ENCODE results near the gene DUOXA2.

The DUOXA2 gene

DNA sequence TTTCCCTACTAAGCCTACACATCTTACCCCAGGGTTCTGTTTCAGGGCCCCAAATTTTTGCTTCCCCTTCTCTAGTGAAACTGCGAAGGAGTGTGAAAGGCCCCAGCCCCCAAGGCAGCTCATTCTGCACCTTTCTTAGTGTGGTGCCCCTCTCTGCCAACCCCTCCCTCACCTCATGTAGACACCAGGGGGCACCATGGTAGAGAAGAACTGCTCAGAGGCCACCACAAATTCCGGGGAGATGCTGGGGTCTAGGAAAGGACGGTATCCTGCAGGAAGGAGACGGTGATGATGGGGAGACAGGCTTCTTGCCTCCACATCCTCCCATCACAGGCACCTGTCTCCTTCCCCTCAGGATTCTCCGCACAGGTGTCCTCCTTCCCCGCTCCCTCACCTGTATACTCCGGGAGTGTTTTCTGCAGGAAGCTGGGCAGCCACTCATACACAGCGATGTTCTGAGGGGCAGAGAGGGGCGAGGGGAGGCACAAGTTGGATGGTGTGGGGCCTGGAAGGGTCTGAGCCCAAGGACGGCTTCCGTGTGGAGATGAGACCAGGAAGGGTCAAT is 3.8 kb upstream of the DUOXA2 start:
- no peak for ATAC-seq

GRCh38 chr15:45111390-45112142 is 2.6 kb upstream of the DUOXA2 start:
- ATAC-seq, result no peak
- TF ChIP-seq, protein P1, sequence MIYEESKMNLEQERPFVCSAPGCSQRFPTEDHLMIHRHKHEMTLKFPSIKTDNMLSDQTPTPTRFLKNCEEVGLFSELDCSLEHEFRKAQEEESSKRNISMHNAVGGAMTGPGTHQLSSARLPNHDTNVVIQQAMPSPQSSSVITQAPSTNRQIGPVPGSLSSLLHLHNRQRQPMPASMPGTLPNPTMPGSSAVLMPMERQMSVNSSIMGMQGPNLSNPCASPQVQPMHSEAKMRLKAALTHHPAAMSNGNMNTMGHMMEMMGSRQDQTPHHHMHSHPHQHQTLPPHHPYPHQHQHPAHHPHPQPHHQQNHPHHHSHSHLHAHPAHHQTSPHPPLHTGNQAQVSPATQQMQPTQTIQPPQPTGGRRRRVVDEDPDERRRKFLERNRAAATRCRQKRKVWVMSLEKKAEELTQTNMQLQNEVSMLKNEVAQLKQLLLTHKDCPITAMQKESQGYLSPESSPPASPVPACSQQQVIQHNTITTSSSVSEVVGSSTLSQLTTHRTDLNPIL (CRISPR knock-in tag; IDR thresholded peaks at IDR 0.05; ENCODE audit: low read depth), result no peak
- TF ChIP-seq ARNTL (CRISPR knock-in tag; IDR thresholded peaks at IDR 0.05; ENCODE audit: borderline replicate concordance, low read depth), result no peak
- no peak for TF ChIP-seq ZC3H10 (CRISPR knock-in tag; IDR thresholded peaks at IDR 0.05)
- no peak for TF ChIP-seq POU6F1 (CRISPR knock-in tag; IDR thresholded peaks at IDR 0.05; ENCODE audit: borderline replicate concordance, low read depth)
- no peak for TF ChIP-seq TOX (CRISPR knock-in tag; IDR thresholded peaks at IDR 0.05; ENCODE audit: borderline replicate concordance)
- TF ChIP-seq ZNF70 (CRISPR knock-in tag; IDR thresholded peaks at IDR 0.05), result no peak
- TF ChIP-seq ESRRG (CRISPR knock-in tag; IDR thresholded peaks at IDR 0.05), result no peak
- TF ChIP-seq ZNF565 (CRISPR knock-in tag; conservative IDR thresholded peaks at IDR 0.05; ENCODE audit: low read depth), result no peak
- no peak for TF ChIP-seq OSR1 (CRISPR knock-in tag; IDR thresholded peaks at IDR 0.05)
- TF ChIP-seq ZFP30 (CRISPR knock-in tag; IDR thresholded peaks at IDR 0.05), result no peak
- TF ChIP-seq, protein P2, sequence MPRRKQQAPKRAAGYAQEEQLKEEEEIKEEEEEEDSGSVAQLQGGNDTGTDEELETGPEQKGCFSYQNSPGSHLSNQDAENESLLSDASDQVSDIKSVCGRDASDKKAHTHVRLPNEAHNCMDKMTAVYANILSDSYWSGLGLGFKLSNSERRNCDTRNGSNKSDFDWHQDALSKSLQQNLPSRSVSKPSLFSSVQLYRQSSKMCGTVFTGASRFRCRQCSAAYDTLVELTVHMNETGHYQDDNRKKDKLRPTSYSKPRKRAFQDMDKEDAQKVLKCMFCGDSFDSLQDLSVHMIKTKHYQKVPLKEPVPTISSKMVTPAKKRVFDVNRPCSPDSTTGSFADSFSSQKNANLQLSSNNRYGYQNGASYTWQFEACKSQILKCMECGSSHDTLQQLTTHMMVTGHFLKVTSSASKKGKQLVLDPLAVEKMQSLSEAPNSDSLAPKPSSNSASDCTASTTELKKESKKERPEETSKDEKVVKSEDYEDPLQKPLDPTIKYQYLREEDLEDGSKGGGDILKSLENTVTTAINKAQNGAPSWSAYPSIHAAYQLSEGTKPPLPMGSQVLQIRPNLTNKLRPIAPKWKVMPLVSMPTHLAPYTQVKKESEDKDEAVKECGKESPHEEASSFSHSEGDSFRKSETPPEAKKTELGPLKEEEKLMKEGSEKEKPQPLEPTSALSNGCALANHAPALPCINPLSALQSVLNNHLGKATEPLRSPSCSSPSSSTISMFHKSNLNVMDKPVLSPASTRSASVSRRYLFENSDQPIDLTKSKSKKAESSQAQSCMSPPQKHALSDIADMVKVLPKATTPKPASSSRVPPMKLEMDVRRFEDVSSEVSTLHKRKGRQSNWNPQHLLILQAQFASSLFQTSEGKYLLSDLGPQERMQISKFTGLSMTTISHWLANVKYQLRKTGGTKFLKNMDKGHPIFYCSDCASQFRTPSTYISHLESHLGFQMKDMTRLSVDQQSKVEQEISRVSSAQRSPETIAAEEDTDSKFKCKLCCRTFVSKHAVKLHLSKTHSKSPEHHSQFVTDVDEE (CRISPR knock-in tag; IDR thresholded peaks at IDR 0.05), result no peak
- no peak for TF ChIP-seq PPARA (CRISPR knock-in tag; IDR thresholded peaks at IDR 0.05; ENCODE audit: borderline replicate concordance)
- TF ChIP-seq ZNF8 (CRISPR knock-in tag; IDR thresholded peaks at IDR 0.05), result no peak
- TF ChIP-seq CSRNP3 (CRISPR knock-in tag; IDR thresholded peaks at IDR 0.05), result no peak
- TF ChIP-seq, protein P3, sequence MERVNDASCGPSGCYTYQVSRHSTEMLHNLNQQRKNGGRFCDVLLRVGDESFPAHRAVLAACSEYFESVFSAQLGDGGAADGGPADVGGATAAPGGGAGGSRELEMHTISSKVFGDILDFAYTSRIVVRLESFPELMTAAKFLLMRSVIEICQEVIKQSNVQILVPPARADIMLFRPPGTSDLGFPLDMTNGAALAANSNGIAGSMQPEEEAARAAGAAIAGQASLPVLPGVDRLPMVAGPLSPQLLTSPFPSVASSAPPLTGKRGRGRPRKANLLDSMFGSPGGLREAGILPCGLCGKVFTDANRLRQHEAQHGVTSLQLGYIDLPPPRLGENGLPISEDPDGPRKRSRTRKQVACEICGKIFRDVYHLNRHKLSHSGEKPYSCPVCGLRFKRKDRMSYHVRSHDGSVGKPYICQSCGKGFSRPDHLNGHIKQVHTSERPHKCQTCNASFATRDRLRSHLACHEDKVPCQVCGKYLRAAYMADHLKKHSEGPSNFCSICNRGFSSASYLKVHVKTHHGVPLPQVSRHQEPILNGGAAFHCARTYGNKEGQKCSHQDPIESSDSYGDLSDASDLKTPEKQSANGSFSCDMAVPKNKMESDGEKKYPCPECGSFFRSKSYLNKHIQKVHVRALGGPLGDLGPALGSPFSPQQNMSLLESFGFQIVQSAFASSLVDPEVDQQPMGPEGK (CRISPR knock-in tag; IDR thresholded peaks at IDR 0.05; ENCODE audit: borderline replicate concordance), result no peak
- no peak for TF ChIP-seq GLIS3 (CRISPR knock-in tag; IDR thresholded peaks at IDR 0.05)

More for the DNA sequence above, 3.8 kb upstream of the DUOXA2 start:
- TF ChIP-seq ISL1 (CRISPR knock-in tag; IDR thresholded peaks at IDR 0.05) (no peak), ZC3H10 (CRISPR knock-in tag; IDR thresholded peaks at IDR 0.05) (no peak), ZFP30 (CRISPR knock-in tag; IDR thresholded peaks at IDR 0.05) (no peak), ESRRG (CRISPR knock-in tag; IDR thresholded peaks at IDR 0.05) (no peak), BACH2 (CRISPR knock-in tag; IDR thresholded peaks at IDR 0.05; ENCODE audit: borderline replicate concordance) (no peak), TOX (CRISPR knock-in tag; IDR thresholded peaks at IDR 0.05; ENCODE audit: borderline replicate concordance) (no peak)
- TF ChIP-seq, protein P2 (CRISPR knock-in tag; IDR thresholded peaks at IDR 0.05), result no peak

Measured in SK-N-SH treated with all-trans-retinoic acid at 6 μM for 48 hours (cell line).